ENCODE measurements around the gene GOPC. TPM values are rescaled to one million over a fixed set of nuclear protein-coding genes. Genes with fewer than 3 reads are reported as not detected.

GOPC gene
- total and polyA plus RNA-seq, 2 donors (not counting 3 experiments of a cell fraction or from before 2014, with no cell fraction given), result 7.8 to 22.8 TPM

DNA sequence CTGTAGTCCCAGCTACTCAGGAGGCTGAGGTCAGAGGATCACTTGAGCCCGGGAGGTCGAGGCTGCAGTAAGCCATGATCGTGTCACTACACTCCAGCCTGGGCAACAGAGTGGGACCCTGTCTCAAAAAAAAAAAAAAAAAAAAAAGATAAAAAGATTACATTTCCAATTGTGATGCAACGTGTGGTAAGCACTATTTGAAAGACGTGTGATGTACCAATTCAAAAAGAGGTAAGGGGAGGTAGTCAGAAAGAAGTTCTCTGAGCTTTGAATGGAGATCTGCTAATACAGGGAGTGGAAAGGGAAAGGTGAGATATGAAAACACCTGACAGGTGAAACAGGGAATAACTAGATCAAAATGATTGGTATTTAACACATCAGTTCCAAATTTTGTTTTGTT, 11.9 kb downstream of the GOPC start:
- Histone ChIP-seq H3K4me2 (ENCODE audit: insufficient read depth, low read length) (no peak overlapping the region), H3K79me2 (ENCODE audit: control insufficient read depth, insufficient read depth, low read length) (peaks cover 45% of the 10 kb centered on the region), H3K36me3 (ENCODE audit: control insufficient read depth in 2 of 2, extremely low read depth in 1 of 2, insufficient read depth in 2 of 2, low read length in 2 of 2) (peaks cover 0 to 2% of the 10 kb centered on the region in 2 experiments), H3K27ac (ENCODE audit: insufficient read depth, low read depth, low read length) (no peak overlapping the region), H4K20me1 (replicated peaks; ENCODE audit: control insufficient read depth, extremely low read depth, insufficient read depth, low read length) (no peaks in the 10 kb centered on the region), H3K4me1 (ENCODE audit: control insufficient read depth, extremely low read depth, insufficient read depth, low read length) (no peaks in the 10 kb centered on the region), H3K9me3 (replicated peaks; ENCODE audit: control insufficient read depth, insufficient read depth, low read length) (no peaks in the 10 kb centered on the region), H3K9ac (replicated peaks; ENCODE audit: extremely low read depth, insufficient read depth, low read length) (no peak overlapping the region), H3K27me3 (ENCODE audit: control insufficient read depth in 2 of 2, insufficient read depth in 2 of 2, low read length in 2 of 2) (no peaks in the 10 kb centered on the region), H3K9me1 (replicated peaks; ENCODE audit: control insufficient read depth, extremely low read depth, insufficient read depth, low read length) (no peaks in the 10 kb centered on the region), H2AFZ (ENCODE audit: low read depth, low read length) (no peak overlapping the region), H3K4me3 (replicated peaks in 1 of 3; ENCODE audit: insufficient read depth in 1 of 3, low read depth in 1 of 3, low read length in 3 of 3) (no peak overlapping the region)
- TF ChIP-seq GATA2 (IDR thresholded peaks at IDR 0.05; ENCODE audit: insufficient read depth, insufficient read length, low read depth, low read length) (no peak), FOS (IDR thresholded peaks at IDR 0.05; ENCODE audit: borderline replicate concordance, insufficient read depth, low read length) (no peak), JUN (IDR thresholded peaks at IDR 0.05; ENCODE audit: borderline replicate concordance, insufficient read depth, insufficient read length, low read depth) (no peak), POLR2AphosphoS5 (IDR thresholded peaks at IDR 0.05; ENCODE audit: insufficient read depth, low read depth, low read length) (no peak), EZH2 (IDR thresholded peaks at IDR 0.05; ENCODE audit: borderline replicate concordance, low read depth, low read length, severe bottlenecking) (no peak), MYC (IDR thresholded peaks at IDR 0.05; ENCODE audit: low read depth, low read length) (no peak), POLR2A (IDR thresholded peaks at IDR 0.05; ENCODE audit: low read depth, low read length) (no peak)
- TF ChIP-seq, protein P1, sequence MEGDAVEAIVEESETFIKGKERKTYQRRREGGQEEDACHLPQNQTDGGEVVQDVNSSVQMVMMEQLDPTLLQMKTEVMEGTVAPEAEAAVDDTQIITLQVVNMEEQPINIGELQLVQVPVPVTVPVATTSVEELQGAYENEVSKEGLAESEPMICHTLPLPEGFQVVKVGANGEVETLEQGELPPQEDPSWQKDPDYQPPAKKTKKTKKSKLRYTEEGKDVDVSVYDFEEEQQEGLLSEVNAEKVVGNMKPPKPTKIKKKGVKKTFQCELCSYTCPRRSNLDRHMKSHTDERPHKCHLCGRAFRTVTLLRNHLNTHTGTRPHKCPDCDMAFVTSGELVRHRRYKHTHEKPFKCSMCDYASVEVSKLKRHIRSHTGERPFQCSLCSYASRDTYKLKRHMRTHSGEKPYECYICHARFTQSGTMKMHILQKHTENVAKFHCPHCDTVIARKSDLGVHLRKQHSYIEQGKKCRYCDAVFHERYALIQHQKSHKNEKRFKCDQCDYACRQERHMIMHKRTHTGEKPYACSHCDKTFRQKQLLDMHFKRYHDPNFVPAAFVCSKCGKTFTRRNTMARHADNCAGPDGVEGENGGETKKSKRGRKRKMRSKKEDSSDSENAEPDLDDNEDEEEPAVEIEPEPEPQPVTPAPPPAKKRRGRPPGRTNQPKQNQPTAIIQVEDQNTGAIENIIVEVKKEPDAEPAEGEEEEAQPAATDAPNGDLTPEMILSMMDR (IDR thresholded peaks at IDR 0.05; ENCODE audit: extremely low read depth in 1 of 2, insufficient read depth in 1 of 2, low read depth in 1 of 2, low read length in 2 of 2), result no peak
- TF ChIP-seq, protein P2, sequence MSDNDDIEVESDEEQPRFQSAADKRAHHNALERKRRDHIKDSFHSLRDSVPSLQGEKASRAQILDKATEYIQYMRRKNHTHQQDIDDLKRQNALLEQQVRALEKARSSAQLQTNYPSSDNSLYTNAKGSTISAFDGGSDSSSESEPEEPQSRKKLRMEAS (IDR thresholded peaks at IDR 0.05; ENCODE audit: insufficient read depth, insufficient read length), result no peak
- intact Hi-C loops (cut with micrococcal nuclease) (no loop called here), dilution Hi-C loops (cut with MboI; ENCODE audit: extremely low pct_ligation_motif_present, low sequenced_read_pairs) (no loop called here)
- ChIA-PET CTCF (interaction anchor here (0.8 to 2.7 kb wide), 3 partner anchors 12 to 140 kb away, joined by 4 to 7 read pairs (median 6); partner anchors contain the start of gene GOPC), POLR2A (no interaction called here)
- no peak for DNase-seq (ENCODE audit: low read depth, low spot score)
- FAIRE-seq, result no peak
- BruUV-seq (replicated peaks), result no TSS peak
